NCI-H2171 (cell line): Measurements from ENCODE around the gene NAXE.
A peak's percentile ranks its signal among the peaks of the same experiment; 100 is the strongest.
"Not testable (repeated sequence)": the region's sequence is repeated elsewhere in the genome, so short reads cannot be mapped to it uniquely, and the experiment has no call there.

Experiments
- DNase-seq: peaks from one replicate; lab custom pipeline; 2025; lab: John Stamatoyannopoulos, UW

The NAXE gene

GRCh38 chr1:156591432-156592157, at the start of gene NAXE:
NAXE (plus strand) TSS chr1:156591776; CDS start chr1:156591805, 29 bp downstream.
- DNase-seq = peak; percentile 82

- no peak for DNase-seq
Observed at GRCh38 chr1:156543066-156543465, 48.5 kb upstream of the NAXE start.

DNA sequence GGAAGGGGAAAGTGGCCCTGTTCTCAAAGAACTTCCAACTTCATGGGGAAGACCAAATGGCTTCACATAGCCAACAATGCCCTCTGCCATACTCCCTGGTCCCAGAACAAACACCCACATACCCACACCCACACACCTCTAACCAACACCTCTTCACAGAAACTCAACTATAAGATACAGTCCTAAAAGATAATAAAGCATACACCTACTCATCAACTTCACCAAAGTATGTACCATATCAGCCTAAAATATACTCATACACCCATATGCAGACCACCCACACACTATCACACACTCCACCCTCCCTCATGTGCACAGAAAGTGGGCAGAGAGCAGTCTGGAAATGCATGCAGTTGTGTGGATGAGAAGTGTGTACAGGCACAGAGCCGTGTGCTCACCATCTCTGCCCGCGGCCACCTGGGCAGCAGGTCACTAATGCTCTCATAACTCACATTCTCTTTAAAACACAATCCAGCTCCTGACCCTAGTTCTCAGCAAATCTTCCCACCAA, 46.9 kb upstream of the NAXE start:
- DNase-seq = no peak

DNA sequence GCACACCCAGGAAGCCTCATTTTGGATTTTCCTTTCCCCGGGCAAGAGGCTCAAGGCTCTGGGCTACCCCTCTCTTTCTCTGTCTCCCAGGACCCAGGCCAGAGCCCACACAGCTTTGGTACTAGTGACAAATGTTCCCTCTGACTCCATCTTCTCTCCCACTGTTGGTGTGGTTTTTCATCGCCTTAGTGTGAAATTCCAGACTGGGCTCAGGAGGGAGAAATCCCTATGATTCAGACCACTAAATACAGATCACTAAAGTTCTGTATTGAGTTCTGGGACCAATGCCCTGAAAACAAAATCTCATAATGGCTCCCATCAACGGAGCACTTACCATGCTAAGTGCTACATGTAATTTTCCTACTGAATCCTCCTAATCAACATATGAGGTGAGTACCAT, 45.3 kb upstream of the NAXE start:
- DNase-seq = no peak

DNA sequence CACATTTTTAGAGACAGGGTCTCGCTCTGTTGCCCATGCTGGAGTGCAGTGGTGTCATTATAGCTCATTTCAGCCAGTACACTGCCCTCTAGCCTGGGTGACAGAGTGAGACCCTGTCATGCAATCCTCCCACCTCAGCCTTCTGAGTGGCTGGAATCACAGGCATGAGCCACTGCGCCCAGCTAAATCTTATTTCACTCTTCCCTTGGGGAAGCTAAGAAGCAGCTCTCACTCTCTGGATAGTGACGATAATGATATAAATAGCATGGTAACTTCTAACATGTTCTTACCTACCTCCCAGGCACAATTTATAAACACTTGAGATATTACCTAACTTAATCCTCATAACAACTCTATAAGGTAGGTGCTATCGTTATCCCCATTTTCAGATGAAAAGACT, 44.1 kb upstream of the NAXE start:
- DNase-seq = no peak

- no peak for DNase-seq
Observed at GRCh38 chr1:156547982-156548381, 43.6 kb upstream of the NAXE start.

DNA sequence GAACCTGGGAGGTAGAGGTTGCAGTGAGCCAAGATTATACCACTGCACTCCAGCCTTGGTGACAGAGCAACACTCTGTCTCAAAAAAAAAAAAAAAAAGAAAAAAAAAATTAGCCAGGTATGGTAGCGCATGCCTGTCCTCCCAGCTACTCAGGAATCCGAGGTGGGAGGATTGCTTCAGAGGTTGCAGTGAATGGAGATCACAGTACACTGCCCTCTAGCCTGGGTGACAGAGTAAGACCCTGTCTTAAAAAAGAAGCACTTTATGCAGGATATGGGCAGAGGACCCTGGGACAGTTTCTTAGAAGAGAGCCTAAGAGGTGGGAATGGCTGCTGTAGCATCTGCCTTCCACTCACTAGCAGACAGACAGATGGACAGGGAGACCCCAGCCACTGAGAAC, 42.2 kb upstream of the NAXE start:
- DNase-seq = no peak

DNA sequence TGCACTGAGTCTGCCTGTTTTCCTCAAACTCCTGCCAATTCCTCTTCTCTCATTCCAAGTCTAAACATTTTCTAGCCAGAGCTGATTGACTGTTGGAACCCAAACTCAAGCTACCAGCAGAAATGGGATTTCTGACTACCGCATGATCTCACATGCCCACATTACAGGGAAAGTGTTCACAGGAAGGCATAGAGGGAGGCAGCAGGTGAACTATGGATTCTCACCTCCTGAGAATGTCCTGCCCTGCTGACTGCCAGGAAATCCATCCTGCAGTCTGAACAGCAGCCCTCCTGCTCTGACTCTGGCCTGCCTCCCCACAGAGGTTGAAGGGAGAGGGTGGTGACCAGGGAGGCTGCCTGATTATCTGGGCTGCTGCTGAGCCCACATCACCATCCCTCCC, 41.7 kb upstream of the NAXE start:
- DNase-seq = no peak

DNA sequence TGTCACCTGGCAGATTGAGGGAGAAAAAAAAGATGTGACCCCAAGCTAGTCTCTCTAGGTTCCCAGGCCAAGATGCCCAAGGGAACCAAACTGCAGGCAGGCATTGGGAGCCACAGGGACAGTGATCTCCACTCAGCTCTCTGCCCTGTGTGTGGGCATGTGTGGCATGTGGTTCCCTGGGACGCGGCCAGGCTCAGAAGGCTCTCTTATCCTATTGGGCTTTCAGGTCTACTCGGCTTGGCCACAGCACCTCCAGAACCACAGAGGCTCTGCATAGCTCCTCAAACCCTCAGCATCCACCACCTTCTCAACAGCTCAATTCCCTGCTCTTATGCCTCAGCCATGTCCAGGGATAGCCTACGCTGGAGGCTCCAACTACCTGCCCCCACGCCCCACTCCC, 41.2 kb upstream of the NAXE start:
- no peak for DNase-seq

- DNase-seq = no peak
Observed at GRCh38 chr1:156551066-156551643, 40.4 kb upstream of the NAXE start.

GRCh38 chr1:156551869-156552268, 39.7 kb upstream of the NAXE start:
- DNase-seq = no peak

GRCh38 chr1:156552518-156552917, 39.1 kb upstream of the NAXE start:
- no peak for DNase-seq

GRCh38 chr1:156552937-156553336, 38.6 kb upstream of the NAXE start:
- DNase-seq = not testable (repeated sequence)

GRCh38 chr1:156553860-156554485, 37.6 kb upstream of the NAXE start:
- no peak for DNase-seq

DNA sequence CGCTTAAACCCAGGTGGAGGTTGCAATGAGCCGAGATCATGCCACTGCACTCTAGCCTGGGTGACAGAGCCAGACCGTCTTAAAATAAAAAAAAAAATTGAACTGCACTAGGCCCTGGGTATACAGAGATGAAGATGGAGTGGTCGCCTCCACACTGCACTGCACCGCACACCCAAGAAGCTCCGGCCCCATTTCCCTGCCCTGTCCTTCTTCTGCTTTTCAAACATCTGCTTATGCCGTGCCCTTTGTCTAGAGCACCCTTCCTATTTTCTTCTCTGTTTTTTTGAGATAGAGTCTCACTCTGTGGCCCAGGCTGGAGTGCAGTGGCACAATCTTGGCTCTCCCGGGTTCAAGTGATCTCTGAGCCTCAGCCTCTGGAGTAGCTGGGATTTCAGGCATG, 36.6 kb upstream of the NAXE start:
- no peak for DNase-seq

- no peak for DNase-seq
Observed at GRCh38 chr1:156555715-156556114, 35.9 kb upstream of the NAXE start.

DNA sequence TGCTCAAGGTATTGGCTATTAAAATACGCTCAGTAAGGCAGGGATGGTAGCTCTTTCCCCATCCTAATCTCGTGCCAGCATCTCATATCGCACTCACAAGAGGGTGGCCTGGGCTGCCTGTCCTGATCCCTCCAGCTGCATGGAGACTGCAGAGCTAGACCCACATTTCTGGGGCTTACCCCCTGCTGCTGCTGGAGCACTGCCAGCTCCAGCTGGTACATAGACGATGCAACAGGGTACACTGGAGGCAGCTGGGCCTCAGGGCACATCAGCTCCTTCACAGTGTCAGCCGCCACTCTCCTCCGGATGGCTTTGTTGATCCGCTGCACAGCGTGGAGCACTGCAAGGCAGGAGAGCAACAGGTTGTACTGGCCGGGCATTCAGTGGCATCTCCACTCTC, 35.2 kb upstream of the NAXE start:
- DNase-seq = no peak

- no peak for DNase-seq
Observed at GRCh38 chr1:156559086-156559796, 32.3 kb upstream of the NAXE start.

- no peak for DNase-seq
Observed at GRCh38 chr1:156559797-156560385, 31.7 kb upstream of the NAXE start.

DNA sequence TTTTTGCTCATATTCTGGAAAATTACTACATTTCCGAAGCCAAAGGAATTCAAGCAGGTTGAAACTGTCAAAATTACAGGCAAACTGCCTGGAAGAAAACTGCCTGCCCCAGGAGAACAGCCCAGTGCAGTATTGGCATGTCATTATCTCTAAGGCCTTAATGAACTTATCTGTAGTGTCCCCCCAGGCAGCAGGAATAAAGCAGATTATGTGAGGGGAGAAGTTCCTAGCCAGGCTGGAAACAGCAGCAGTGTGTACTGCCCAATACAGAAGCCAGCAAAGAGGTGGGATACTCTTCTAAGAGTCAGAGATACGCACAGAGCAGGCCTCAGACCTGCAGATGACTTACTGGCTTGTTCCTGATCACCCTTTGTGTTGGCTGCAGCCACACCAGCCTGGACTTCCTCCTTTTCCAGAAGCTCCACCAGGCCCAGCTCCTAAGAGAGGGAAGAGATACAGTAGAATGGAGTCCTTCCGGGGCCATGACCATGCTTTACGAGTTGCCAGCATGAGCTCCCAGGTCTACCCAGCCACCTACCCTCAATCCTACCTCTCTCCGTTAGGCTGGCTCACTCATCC, 30.9 kb upstream of the NAXE start:
- DNase-seq = no peak

- DNase-seq = no peak
Observed at GRCh38 chr1:156565519-156565918, 26.1 kb upstream of the NAXE start.

DNA sequence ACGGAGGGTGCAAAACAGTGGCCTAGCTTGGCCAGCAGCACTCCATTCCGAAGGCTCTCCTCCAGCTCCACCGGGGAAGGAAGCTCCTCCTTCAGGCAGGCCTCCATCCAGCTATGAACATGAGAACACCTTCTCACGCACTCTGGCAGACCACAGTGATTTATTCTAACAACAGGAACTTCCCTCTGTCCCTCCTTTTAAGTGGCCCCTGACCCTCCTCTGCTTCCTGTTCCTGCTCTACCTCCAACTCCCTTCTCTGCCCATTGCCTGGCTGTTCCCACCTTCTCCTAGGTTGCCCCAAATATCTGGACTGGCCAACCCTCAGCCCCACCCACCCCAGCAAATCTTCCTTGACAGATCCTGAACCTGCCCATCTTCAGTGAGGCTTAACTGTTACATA, 25.1 kb upstream of the NAXE start:
- DNase-seq = no peak
